ENCODE data around the gene OR10A3.

DNA sequence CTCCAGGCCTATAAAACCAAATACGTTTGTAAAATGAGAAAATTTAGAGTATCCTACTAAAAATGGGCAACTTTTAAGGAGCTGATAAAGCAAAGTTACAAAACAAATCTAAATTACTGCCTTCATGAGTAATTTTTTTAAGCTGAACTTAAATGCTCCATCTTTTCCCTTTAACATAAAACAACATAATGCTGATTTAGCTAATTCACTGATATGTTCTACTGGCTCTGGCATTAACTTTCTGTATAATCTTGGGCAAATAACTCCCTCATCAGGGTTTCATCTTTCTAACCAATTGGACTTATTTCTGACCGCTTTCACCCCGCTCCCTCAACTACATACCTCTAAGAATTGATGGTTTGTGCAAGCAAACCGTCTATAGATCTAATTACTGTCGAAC is 362 bp downstream of the OR10A3 start:
- TF ChIP-seq CTCF (IDR thresholded peaks at IDR 0.05) (no peak), EP300 (IDR thresholded peaks at IDR 0.05) (no peak)

Measured in upper lobe of left lung (tissue), 4 donors.